Measurements from ENCODE around the gene CENPB. TPM values are rescaled to one million over a fixed set of nuclear protein-coding genes. Genes with fewer than 3 reads are reported as not detected.

CENPB gene
- total RNA-seq, 2 donors from 2014 or later = 43.0 to 50.7 TPM

DNA sequence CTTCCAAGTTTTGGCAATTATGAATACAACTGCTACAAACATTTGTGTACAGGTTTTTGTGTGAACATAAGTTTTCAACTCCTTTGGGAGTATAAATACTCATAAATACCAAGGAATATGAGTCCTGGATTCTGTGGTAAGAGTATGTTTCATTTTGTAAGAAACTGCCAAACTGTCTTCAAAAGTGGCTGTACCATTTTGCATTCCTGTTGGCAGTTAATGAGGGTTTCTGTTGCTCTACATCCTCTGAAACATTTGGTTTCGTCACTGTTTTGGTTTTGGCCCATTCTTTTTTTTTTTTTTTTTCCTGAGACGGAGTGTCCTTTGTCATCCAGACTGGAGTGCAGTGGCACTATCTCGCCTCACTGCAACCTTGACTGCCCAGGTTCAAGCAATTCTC lies 42.3 kb upstream of the CENPB start:
- Histone ChIP-seq H3K27me3 (ENCODE audit: control insufficient read depth, insufficient read depth, low read length, poor library complexity, severe bottlenecking) (no peaks in the 10 kb centered on the region), H3K9ac (ENCODE audit: extremely low read depth, low read length, poor library complexity, severe bottlenecking) (no peak overlapping the region), H3K9me3 (ENCODE audit: control insufficient read depth, low read length) (no peaks in the 10 kb centered on the region), H3K4me1 (ENCODE audit: control insufficient read depth, insufficient read depth, low read length) (no peaks in the 10 kb centered on the region), H3K27ac (ENCODE audit: low read depth, low read length) (no peak overlapping the region), H3K4me3 (ENCODE audit: low read length) (no peak overlapping the region), H3K36me3 (ENCODE audit: control insufficient read depth, insufficient read depth, low read length) (peaks cover 5% of the 10 kb centered on the region)
- 77 to 90% methylated on average over 3 of the region's 3 CpGs for WGBS, 2 experiments (ENCODE audit: insufficient coverage in 1 of 2, insufficient read length in 1 of 2)
- H3K27ac Mint-ChIP-seq = no peak overlapping the region
- TF ChIP-seq, protein P1, sequence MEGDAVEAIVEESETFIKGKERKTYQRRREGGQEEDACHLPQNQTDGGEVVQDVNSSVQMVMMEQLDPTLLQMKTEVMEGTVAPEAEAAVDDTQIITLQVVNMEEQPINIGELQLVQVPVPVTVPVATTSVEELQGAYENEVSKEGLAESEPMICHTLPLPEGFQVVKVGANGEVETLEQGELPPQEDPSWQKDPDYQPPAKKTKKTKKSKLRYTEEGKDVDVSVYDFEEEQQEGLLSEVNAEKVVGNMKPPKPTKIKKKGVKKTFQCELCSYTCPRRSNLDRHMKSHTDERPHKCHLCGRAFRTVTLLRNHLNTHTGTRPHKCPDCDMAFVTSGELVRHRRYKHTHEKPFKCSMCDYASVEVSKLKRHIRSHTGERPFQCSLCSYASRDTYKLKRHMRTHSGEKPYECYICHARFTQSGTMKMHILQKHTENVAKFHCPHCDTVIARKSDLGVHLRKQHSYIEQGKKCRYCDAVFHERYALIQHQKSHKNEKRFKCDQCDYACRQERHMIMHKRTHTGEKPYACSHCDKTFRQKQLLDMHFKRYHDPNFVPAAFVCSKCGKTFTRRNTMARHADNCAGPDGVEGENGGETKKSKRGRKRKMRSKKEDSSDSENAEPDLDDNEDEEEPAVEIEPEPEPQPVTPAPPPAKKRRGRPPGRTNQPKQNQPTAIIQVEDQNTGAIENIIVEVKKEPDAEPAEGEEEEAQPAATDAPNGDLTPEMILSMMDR (conservative IDR thresholded peaks at IDR 0.05) = no peak
- H3K4me3 Mint-ChIP-seq = no peak overlapping the region
- H3K9me3 Mint-ChIP-seq = no peaks in the 10 kb centered on the region
- H3K36me3 Mint-ChIP-seq (ENCODE audit: low read depth) = peaks cover 15% of the 10 kb centered on the region
- DNase-seq = no peak
- H3K4me1 Mint-ChIP-seq = peaks cover 3% of the 10 kb centered on the region
- no peaks in the 10 kb centered on the region for H3K27me3 Mint-ChIP-seq (ENCODE audit: insufficient read depth)

DNA sequence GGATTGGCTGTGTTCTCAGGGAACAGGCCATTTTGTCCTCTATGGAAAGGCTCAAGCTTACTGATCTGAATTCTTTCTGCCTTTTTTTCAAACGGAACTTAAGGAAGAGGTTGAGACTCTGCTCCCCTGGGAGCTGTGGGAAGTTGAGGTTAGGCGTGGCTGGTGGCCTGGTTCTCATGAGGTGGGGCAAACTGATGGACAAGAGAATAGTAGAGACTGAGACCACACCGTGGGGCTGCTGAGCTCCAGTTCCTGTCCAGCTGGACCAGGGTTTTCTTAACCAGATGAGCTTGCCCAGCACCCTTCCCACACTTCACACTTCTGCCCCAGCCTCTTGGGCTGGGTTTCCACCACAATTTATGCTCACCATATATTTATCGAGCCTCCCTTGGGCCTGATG lies 39.9 kb upstream of the CENPB start:
- no peaks in the 10 kb centered on the region for H3K9me3 Mint-ChIP-seq
- H3K4me3 Mint-ChIP-seq = no peak overlapping the region
- DNase-seq = no peak
- no peaks in the 10 kb centered on the region for H3K27me3 Mint-ChIP-seq (ENCODE audit: insufficient read depth)
- H3K9me3 ChIP-seq (ENCODE audit: control insufficient read depth, low read length) = no peaks in the 10 kb centered on the region
- no peak overlapping the region for H3K27ac ChIP-seq (ENCODE audit: low read depth, low read length)
- H3K4me3 ChIP-seq (ENCODE audit: low read length) = no peak overlapping the region
- H3K36me3 ChIP-seq (ENCODE audit: control insufficient read depth, insufficient read depth, low read length) = peaks cover 16% of the 10 kb centered on the region
- H3K9ac ChIP-seq (ENCODE audit: extremely low read depth, low read length, poor library complexity, severe bottlenecking) = no peak overlapping the region
- no peak overlapping the region for H3K27ac Mint-ChIP-seq
- WGBS, 2 experiments (ENCODE audit: insufficient coverage in 1 of 2, insufficient read length in 1 of 2) = 90 to 100% methylated on average over 2 to 4 of the region's 4 CpGs
- H3K27me3 ChIP-seq (ENCODE audit: control insufficient read depth, insufficient read depth, low read length, poor library complexity, severe bottlenecking) = no peaks in the 10 kb centered on the region
- TF ChIP-seq, protein P1 (conservative IDR thresholded peaks at IDR 0.05) = no peak
- H3K4me1 Mint-ChIP-seq = peaks cover 3% of the 10 kb centered on the region
- H3K4me1 ChIP-seq (ENCODE audit: control insufficient read depth, insufficient read depth, low read length) = no peaks in the 10 kb centered on the region
- peaks cover 19% of the 10 kb centered on the region for H3K36me3 Mint-ChIP-seq (ENCODE audit: low read depth)

DNA sequence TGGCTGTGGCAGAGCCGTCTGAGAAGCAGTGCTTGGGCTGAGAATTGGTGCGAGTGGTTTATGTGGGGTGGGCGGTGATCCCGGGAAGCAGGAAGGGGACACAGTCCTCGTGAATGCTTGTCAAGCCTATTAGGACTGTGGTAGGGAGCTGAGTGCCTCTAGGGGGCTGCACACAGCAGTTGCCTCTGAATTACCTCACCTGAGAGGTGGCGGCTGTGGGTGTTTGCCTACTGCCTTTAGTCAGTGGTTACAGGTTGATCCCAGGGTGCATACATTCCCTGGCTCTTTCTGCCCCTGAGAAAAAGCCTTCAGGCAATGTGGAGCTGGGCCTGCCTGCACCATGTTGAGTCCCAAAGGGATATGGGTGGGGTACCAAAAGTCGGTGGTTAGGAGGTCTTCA lies 39.0 kb upstream of the CENPB start:
- Histone ChIP-seq H3K36me3 (ENCODE audit: control insufficient read depth, insufficient read depth, low read length) (peaks cover 16% of the 10 kb centered on the region), H3K4me3 (ENCODE audit: low read length) (no peak overlapping the region), H3K9ac (ENCODE audit: extremely low read depth, low read length, poor library complexity, severe bottlenecking) (no peak overlapping the region), H3K4me1 (ENCODE audit: control insufficient read depth, insufficient read depth, low read length) (no peaks in the 10 kb centered on the region), H3K27ac (ENCODE audit: low read depth, low read length) (no peak overlapping the region), H3K27me3 (ENCODE audit: control insufficient read depth, insufficient read depth, low read length, poor library complexity, severe bottlenecking) (no peaks in the 10 kb centered on the region), H3K9me3 (ENCODE audit: control insufficient read depth, low read length) (no peaks in the 10 kb centered on the region)
- peak; percentile 81 for DNase-seq
- H3K9me3 Mint-ChIP-seq = no peaks in the 10 kb centered on the region
- 76 to 77% methylated on average over 6 to 7 of the region's 7 CpGs for WGBS, 2 experiments (ENCODE audit: insufficient coverage in 1 of 2, insufficient read length in 1 of 2)
- H3K36me3 Mint-ChIP-seq (ENCODE audit: low read depth) = peaks cover 19% of the 10 kb centered on the region
- TF ChIP-seq, protein P1 (conservative IDR thresholded peaks at IDR 0.05) = peak; percentile 68
- no peaks in the 10 kb centered on the region for H3K27me3 Mint-ChIP-seq (ENCODE audit: insufficient read depth)
- H3K27ac Mint-ChIP-seq = peak overlapping the region; percentile 62
- peaks cover 5% of the 10 kb centered on the region for H3K4me1 Mint-ChIP-seq
- no peak overlapping the region for H3K4me3 Mint-ChIP-seq
